Adrenal gland (tissue), 12 donors: ENCODE measurements around the gene DNAH12. TPM values are rescaled to one million over a fixed set of nuclear protein-coding genes. Genes with fewer than 3 reads are reported as not detected.
"Not testable (repeated sequence)": the region's sequence is repeated elsewhere in the genome, so short reads cannot be mapped to it uniquely, and the experiment has no call there.

ENCODE experiments used
- DNase-seq, 7 donors: peaks; one replicate each; pipeline ENCODE4 v3.0.0-alpha.2; 2019 to 2020
- H3K27ac ChIP-seq, 5 donors: fragments of 200-600 bp; sonication (generic) in 4 of 5; 1 replicate in 3 of 5; 2 replicates in 2 of 5; pipeline versions ENCODE4 v1.5.1 to v1.8.0; 2016 to 2020; ENCODE audit warnings: mild to moderate bottlenecking in 1 of 5
- H3K27me3 ChIP-seq: fragments of 200-600 bp; 2 replicates; pipeline ENCODE4 v1.8.0; 2021
- H3K36me3 ChIP-seq, 2 donors: fragments of 200-600 bp; replicated peaks in 1 of 2; 1 replicate in 1 of 2; 2 replicates in 1 of 2; pipeline versions ENCODE4 v1.5.1 to v1.8.0; 2018 to 2022
- H3K4me1 ChIP-seq, 2 donors: fragments of 200-600 bp; replicated peaks in 1 of 2; 1 replicate in 1 of 2; 2 replicates in 1 of 2; pipeline versions ENCODE4 v1.5.1 to v1.8.0; 2018 to 2021
- H3K4me3 ChIP-seq, 4 donors: fragments of 200-600 bp; sonication (generic) in 3 of 4; one replicate each; pipeline ENCODE4 v1.5.1; 2016 to 2018
- H3K9me3 ChIP-seq, 3 donors: fragments of 200-600 bp; sonication (generic) in 1 of 3; replicated peaks in 1 of 3; 1 replicate in 2 of 3; 2 replicates in 1 of 3; pipeline versions ENCODE4 v1.5.1 to v1.8.0; 2016 to 2021
- POLR2A ChIP-seq, 2 donors: fragments of 450-650 bp; IDR thresholded peaks; one replicate each; pipeline ENCODE4 v1.6.1; 2017; ENCODE audit warnings: antibody characterized with exemption in 2 of 2, mild to moderate bottlenecking in 2 of 2, moderate library complexity in 1 of 2
- WGBS, 4 donors: extraction: QIAGEN DNeasy Blood & Tissue Kit in 2 of 4; methylation state at CpG; one replicate each; pipeline versions ENCODE4 v1.1.5 to v1.1.7; 2013 to 2017; 5-methylcytosine and 5-hydroxymethylcytosine counted together
- intact Hi-C, 2 donors: fragments of 100-400 bp; cut with DNase I; formaldehyde crosslinking; loops; one replicate each; pipeline versions ENCODE4 v1.14.1 to v1.15.0; 2022 to 2023
- polyA plus RNA-seq, 3 donors: library from polyadenylated mRNA; stranded (reverse); fragments of 200-250 nt in 2 of 3; fragments of 350-450 nt in 1 of 3; fragmentation: Illumina TruSeq in 1 of 3; extraction: RNeasy Lipid Tissue Mini Kit (QIAGEN cat#74804) in 1 of 3; gene quantifications; one replicate each; pipeline ENCODE4 v1.2.3, GENCODE V29; 2013 to 2014
- total RNA-seq, 9 donors: library from RNA; depleted of rRNA in 4 of 9; stranded (reverse); fragments of >200 nt in 4 of 9; fragments of 120-200 nt in 1 of 9; fragmentation: NEBNext Ultra II Directional in 1 of 9; extraction: Animal tissue kit (Norgen Biotek cat#: 25700) in 1 of 9; gene quantifications; one replicate each; pipeline versions ENCODE4 v1.1.0 to v1.2.4, GENCODE V29; 2013 to 2023
- TF ChIP-seq, protein P1 (sequence below), 6 experiments: fragments of 450-650 bp in 4 of 6; fragments of 200-600 bp in 2 of 6; sonication (generic) in 1 of 6; IDR thresholded peaks; 1 replicate in 5 of 6; 2 replicates in 1 of 6; pipeline versions ENCODE4 v1.5.1 to v1.8.0; 2016 to 2021; ENCODE audit warnings: antibody characterized with exemption in 6 of 6, mild to moderate bottlenecking in 2 of 6, moderate library complexity in 1 of 6
- donor health status: healthy with polysubstance abuse.
- donor health status: Bipolar disorder and iron deficiency.
- donor health status: DM: yes; HTN: yes; CAD: no.
- donor health status: DM: no; HTN: no; CAD: no.
- donor health status: DM: no; HTN: no; CAD: no.
- donor health status: DM: yes; HTN: yes; CAD: no.

Gene DNAH12
- total and polyA plus RNA-seq, 12 donors, result 0.16 to 1.8 (median 0.58) TPM

DNA sequence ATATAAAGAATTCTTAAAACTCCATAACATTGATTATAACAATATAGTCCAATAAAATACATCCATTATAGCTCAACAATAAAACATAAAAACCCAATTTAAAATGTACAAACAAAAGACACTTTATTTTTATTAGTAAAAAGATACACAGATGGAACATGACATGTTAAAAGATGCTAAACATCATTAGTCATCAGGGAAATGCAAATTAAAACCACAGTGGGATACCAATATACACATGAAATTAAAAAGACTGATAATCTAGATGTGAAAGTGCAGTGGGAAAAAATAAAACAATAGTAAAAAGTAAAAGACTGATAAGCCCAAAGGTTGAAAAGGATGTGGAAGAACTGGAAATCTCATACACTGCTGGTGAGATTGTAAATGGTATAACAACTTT is 46.2 kb downstream of the DNAH12 start:
- no peaks in the 10 kb centered on the region for H3K9me3 ChIP-seq
- intact Hi-C loops, result no loop called here
- no peaks in the 10 kb centered on the region for H3K27me3 ChIP-seq
- H3K27ac ChIP-seq, result no peak overlapping the region
- no peaks in the 10 kb centered on the region for H3K4me1 ChIP-seq
- H3K4me3 ChIP-seq, result no peak overlapping the region
- no peak for DNase-seq
- no peaks in the 10 kb centered on the region for H3K36me3 ChIP-seq
- TF ChIP-seq, protein P1, sequence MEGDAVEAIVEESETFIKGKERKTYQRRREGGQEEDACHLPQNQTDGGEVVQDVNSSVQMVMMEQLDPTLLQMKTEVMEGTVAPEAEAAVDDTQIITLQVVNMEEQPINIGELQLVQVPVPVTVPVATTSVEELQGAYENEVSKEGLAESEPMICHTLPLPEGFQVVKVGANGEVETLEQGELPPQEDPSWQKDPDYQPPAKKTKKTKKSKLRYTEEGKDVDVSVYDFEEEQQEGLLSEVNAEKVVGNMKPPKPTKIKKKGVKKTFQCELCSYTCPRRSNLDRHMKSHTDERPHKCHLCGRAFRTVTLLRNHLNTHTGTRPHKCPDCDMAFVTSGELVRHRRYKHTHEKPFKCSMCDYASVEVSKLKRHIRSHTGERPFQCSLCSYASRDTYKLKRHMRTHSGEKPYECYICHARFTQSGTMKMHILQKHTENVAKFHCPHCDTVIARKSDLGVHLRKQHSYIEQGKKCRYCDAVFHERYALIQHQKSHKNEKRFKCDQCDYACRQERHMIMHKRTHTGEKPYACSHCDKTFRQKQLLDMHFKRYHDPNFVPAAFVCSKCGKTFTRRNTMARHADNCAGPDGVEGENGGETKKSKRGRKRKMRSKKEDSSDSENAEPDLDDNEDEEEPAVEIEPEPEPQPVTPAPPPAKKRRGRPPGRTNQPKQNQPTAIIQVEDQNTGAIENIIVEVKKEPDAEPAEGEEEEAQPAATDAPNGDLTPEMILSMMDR (IDR thresholded peaks at IDR 0.05), result no peak
- TF ChIP-seq POLR2A (IDR thresholded peaks at IDR 0.05), result no peak

DNA sequence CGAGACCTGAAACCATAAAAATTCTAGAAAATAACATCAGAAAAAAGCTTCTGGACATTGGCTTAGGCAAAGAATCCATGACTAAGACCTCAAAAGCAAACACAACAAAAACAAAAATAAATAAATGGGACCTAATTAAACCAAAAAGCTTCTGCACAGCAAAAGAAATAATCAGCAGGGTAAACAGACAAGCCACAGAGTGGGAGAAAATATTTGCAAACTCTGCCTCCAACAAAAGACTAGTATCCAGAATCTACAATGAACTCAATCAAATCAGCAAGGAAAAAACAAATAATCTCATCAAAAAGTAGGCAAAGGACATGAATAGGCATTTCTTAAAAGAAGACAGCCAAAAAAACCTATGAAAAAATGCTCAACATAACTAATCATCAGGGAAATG is 59.6 kb downstream of the DNAH12 start:
- Histone ChIP-seq H3K27me3 (no peaks in the 10 kb centered on the region), H3K4me3 (no peak overlapping the region), H3K27ac (no peak overlapping the region), H3K9me3 (no peaks in the 10 kb centered on the region), H3K4me1 (no peaks in the 10 kb centered on the region), H3K36me3 (no peaks in the 10 kb centered on the region)
- intact Hi-C loops, result no loop called here
- no peak for TF ChIP-seq POLR2A (IDR thresholded peaks at IDR 0.05)
- TF ChIP-seq, protein P1 (IDR thresholded peaks at IDR 0.05), result no peak
- WGBS, 4 donors, result 71 to 81% (median 79%) methylated on average over 1 of the region's 1 CpG
- DNase-seq, result no peak

DNA sequence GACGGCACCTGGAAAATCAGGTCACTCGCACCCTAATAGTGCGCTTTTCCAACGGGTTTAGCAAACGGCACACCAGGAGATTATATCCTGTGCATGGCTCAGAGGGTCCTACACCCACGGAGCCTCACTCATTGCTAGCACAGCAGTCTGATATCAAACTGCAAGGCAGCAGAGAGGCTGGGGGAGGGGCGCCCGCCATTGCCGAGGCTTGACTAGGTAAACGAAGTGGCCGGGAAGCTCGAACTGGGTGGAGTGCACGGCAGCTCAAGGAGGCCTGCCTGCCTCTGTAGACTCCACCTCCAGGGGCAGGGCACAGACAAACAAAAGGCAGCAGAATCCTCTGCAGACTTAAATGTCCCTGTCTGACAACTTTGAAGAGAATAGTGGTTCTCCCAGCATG is 67.0 kb downstream of the DNAH12 start:
- WGBS, 4 donors, result 94 to 95% (median 95%) methylated on average over 12 to 13 of the region's 13 CpGs
- H3K27me3 ChIP-seq, H3K27ac ChIP-seq, H3K36me3 ChIP-seq, H3K4me1 ChIP-seq, H3K4me3 ChIP-seq, H3K9me3 ChIP-seq, intact Hi-C loops, DNase-seq: not testable (repeated sequence)

DNA sequence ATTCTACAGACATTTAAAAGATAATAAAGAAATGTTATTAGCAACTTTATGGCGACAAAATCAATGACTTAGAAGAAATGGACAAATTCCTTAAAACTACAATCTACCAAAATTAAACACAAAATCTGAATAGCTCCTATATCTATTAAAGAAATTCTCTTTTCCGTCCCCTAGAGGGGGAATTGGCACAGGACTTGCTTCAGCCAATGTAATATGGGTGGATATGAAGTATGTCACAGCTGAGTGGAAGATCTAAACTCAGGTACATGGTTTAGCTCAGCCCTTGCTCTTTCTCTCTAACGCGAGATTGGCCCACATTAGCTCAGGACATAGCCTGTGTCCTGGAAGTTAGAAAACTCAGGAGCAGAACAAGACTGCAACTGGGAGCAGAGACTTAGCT is 79.3 kb downstream of the DNAH12 start:
- no peaks in the 10 kb centered on the region for H3K27me3 ChIP-seq
- no peak overlapping the region for H3K27ac ChIP-seq
- TF ChIP-seq, protein P1 (IDR thresholded peaks at IDR 0.05), result no peak
- TF ChIP-seq POLR2A (IDR thresholded peaks at IDR 0.05), result no peak
- H3K9me3 ChIP-seq, result no peaks in the 10 kb centered on the region
- intact Hi-C loops, result no loop called here
- H3K4me3 ChIP-seq, result no peak overlapping the region
- no peaks in the 10 kb centered on the region for H3K4me1 ChIP-seq
- no peaks in the 10 kb centered on the region for H3K36me3 ChIP-seq
- no peak for DNase-seq
- 74 to 86% (median 81%) methylated on average over 4 of the region's 4 CpGs for WGBS, 4 donors

DNA sequence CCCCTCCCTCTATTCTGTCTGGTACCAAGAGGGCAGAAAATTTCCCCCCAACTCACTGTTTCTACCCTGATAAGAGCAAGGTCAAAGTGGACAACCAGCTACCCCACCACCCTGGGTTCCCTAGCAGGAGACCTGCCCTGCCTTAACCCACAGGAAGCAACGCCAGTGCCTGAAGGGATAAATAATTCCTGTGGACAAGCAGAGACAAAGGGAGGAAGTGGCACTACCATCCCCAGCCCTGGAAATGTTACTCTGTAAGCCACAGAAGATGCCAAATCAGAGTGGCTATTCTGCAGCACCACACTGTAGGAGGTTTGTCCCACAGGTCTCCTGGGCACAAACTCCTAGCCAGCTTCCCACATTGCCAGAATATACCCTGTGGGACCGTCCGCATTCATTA is 80.1 kb downstream of the DNAH12 start:
- no peaks in the 10 kb centered on the region for H3K9me3 ChIP-seq
- intact Hi-C loops, result no loop called here
- no peak for DNase-seq
- TF ChIP-seq, protein P1 (IDR thresholded peaks at IDR 0.05), result no peak
- no peak for TF ChIP-seq POLR2A (IDR thresholded peaks at IDR 0.05)
- no peaks in the 10 kb centered on the region for H3K36me3 ChIP-seq
- no peaks in the 10 kb centered on the region for H3K27me3 ChIP-seq
- H3K27ac ChIP-seq, result no peak overlapping the region
- WGBS, 4 donors, result 66 to 87% (median 78%) methylated on average over 3 of the region's 3 CpGs
- no peak overlapping the region for H3K4me3 ChIP-seq
- H3K4me1 ChIP-seq, result no peaks in the 10 kb centered on the region
